ENCODE measurements around the gene SORCS2. TPM values are rescaled to one million over a fixed set of nuclear protein-coding genes. Genes with fewer than 3 reads are reported as not detected.

Gene SORCS2
- total and polyA plus RNA-seq, 12 donors = 0.67 to 15.5 (median 1.3) TPM

DNA sequence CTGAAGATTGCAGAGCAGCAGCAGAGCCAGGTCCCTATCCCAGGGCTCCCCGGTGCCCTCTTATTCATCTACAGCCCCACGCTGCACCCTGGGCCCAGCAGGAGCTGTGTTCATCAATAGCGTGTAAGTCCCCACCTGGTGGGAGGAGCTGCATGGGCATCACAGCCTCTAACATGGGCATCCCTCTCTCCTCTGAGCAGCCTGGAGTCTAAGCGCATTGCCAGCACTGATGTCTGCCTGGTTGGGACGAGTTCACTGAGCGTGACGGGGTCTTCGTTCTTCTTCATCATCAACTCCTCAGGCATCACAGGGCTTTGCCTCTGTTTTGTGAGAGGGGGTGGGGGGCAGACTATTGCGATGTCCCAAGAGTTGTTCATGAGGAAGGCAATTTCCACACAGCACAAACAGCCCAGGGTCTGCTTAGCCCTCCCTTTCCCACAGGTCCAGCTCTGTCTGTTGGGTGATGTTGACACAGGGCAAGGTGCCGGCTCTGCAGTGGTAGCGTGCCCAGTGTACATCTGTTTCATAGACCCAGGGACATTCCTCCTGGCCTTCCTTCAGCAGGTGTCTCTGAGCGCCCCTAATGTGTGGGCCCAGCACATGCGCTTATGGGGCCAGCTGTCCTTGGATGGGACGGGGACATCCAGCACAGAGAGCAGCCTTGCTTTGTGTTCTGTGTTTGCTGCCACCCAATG, 85.9 kb downstream of the SORCS2 start:
- Histone ChIP-seq H3K9me3 (replicated peaks in 1 of 3) (no peaks in the 10 kb centered on the region), H3K4me3 (no peak overlapping the region), H3K4me1 (replicated peaks in 1 of 2) (no peaks in the 10 kb centered on the region), H3K27me3 (no peaks in the 10 kb centered on the region), H3K36me3 (replicated peaks in 1 of 2) (no peaks in the 10 kb centered on the region), H3K27ac (no peak overlapping the region)
- no peak for DNase-seq
- WGBS, 4 donors = 88 to 95% (median 91%) methylated on average over 8 to 14 of the region's 14 CpGs
- intact Hi-C loops (cut with DNase I) = no loop called here
- TF ChIP-seq POLR2A (IDR thresholded peaks at IDR 0.05) (no peak), CTCF (IDR thresholded peaks at IDR 0.05) (no peak)

GRCh38 chr4:7278981-7279380, 86.6 kb downstream of the SORCS2 start:
- H3K4me1 ChIP-seq (replicated peaks in 1 of 2) = no peaks in the 10 kb centered on the region
- intact Hi-C loops (cut with DNase I) = no loop called here
- H3K9me3 ChIP-seq (replicated peaks in 1 of 3) = no peaks in the 10 kb centered on the region
- no peak overlapping the region for H3K27ac ChIP-seq
- TF ChIP-seq CTCF (IDR thresholded peaks at IDR 0.05) (no peak), POLR2A (IDR thresholded peaks at IDR 0.05) (no peak)
- WGBS, 4 donors = 45 to 76% (median 72%) methylated on average over 3 to 4 of the region's 4 CpGs
- no peak overlapping the region for H3K4me3 ChIP-seq
- no peaks in the 10 kb centered on the region for H3K36me3 ChIP-seq (replicated peaks in 1 of 2)
- no peaks in the 10 kb centered on the region for H3K27me3 ChIP-seq
- no peak for DNase-seq

- no peaks in the 10 kb centered on the region for H3K9me3 ChIP-seq (replicated peaks in 1 of 3)
- WGBS, 4 donors = 68 to 83% (median 75%) methylated on average over 4 to 6 of the region's 6 CpGs
- no peak for DNase-seq
These were observed 87.6 kb downstream of the SORCS2 start for GRCh38 chr4:7279902-7280301.

More at GRCh38 chr4:7279902-7280301, 87.6 kb downstream of the SORCS2 start:
- H3K4me3 ChIP-seq = no peak overlapping the region
- no peaks in the 10 kb centered on the region for H3K27me3 ChIP-seq
- H3K4me1 ChIP-seq (replicated peaks in 1 of 2) = no peaks in the 10 kb centered on the region
- TF ChIP-seq POLR2A (IDR thresholded peaks at IDR 0.05) = no peak
- no peak for TF ChIP-seq CTCF (IDR thresholded peaks at IDR 0.05)
- H3K36me3 ChIP-seq (replicated peaks in 1 of 2) = no peaks in the 10 kb centered on the region
- H3K27ac ChIP-seq = no peak overlapping the region
- intact Hi-C loops (cut with DNase I) = no loop called here
